Endothelial cell of umbilical vein (primary cell): Measurements from ENCODE around the gene VIT.

Experiments used
- CTCF ChIP-seq, 2 donors: IDR thresholded peaks; 1 replicate in 1 of 2; 2 replicates in 1 of 2; pipeline ENCODE4 v1.5.1; 2011; ENCODE audit warnings: low read length in 2 of 2, mild to moderate bottlenecking in 2 of 2, moderate library complexity in 2 of 2, control low read depth in 1 of 2, inconsistent platforms in 1 of 2, low read depth in 1 of 2; ENCODE audit not compliant: insufficient read depth in 1 of 2; ENCODE audit errors: extremely low read depth in 1 of 2
- EZH2 ChIP-seq: IDR thresholded peaks from 2 replicates; pipeline ENCODE4 v1.6.1; 2012; ENCODE audit warnings: borderline replicate concordance, low read depth, mild to moderate bottlenecking, moderate library complexity, low read length, inconsistent platforms; ENCODE audit not compliant: severe bottlenecking
- MYC ChIP-seq: IDR thresholded peaks from one replicate; pipeline ENCODE4 v1.6.1; 2011; ENCODE audit warnings: mild to moderate bottlenecking, low read depth, low read length
- POLR2A ChIP-seq: IDR thresholded peaks from 2 replicates; pipeline ENCODE4 v1.6.1; 2012; ENCODE audit warnings: low read depth, mild to moderate bottlenecking, control low read depth, low read length
- POLR2AphosphoS5 ChIP-seq: IDR thresholded peaks from 2 replicates; pipeline ENCODE4 v1.6.1; 2012; ENCODE audit warnings: low read depth, mild to moderate bottlenecking, control low read depth, low read length, moderate library complexity; ENCODE audit not compliant: insufficient read depth

GRCh38 chr2:36696533-36696932 is at the start of gene VIT:
- TF ChIP-seq CTCF (IDR thresholded peaks at IDR 0.05; ENCODE audit: extremely low read depth in 1 of 2, insufficient read depth in 1 of 2, low read depth in 1 of 2, low read length in 2 of 2) (no peak), EZH2 (no peak), POLR2A (no peak), MYC (no peak), POLR2AphosphoS5 (no peak)
